HepG2 (cell line): Measurements from ENCODE around the gene CNTF. TPM values are rescaled to one million over a fixed set of nuclear protein-coding genes. Genes with fewer than 3 reads are reported as not detected.

ENCODE experiments used
- NR2F2 ChIP-seq: IDR thresholded peaks from 2 replicates; pipeline ENCODE4 v1.6.1; 2012; ENCODE audit warnings: low read depth, inconsistent platforms, borderline replicate concordance
- SP2 ChIP-seq: sonication (generic); formaldehyde crosslinking; IDR thresholded peaks from 2 replicates; pipeline ENCODE4 v1.5.1; 2020; ENCODE audit warnings: mild to moderate bottlenecking, missing genetic modification reagents
- TEAD3 ChIP-seq: optimal IDR thresholded peaks from 2 replicates; pipeline ENCODE3; 2016; ENCODE audit warnings: borderline replicate concordance
- ZBTB8A ChIP-seq: sonication (generic); formaldehyde crosslinking; IDR thresholded peaks from 2 replicates; pipeline ENCODE4 v1.4.0; 2020; ENCODE audit warnings: mild to moderate bottlenecking, low read depth, missing genetic modification reagents, borderline replicate concordance
- ZNF292 ChIP-seq: sonication (generic); formaldehyde crosslinking; IDR thresholded peaks from 2 replicates; pipeline ENCODE4 v1.8.1; 2022; ENCODE audit warnings: mild to moderate bottlenecking, low read depth, missing genetic modification reagents, borderline replicate concordance
- polyA plus RNA-seq, 8 experiments: library from polyadenylated mRNA; depleted of rRNA in 3 of 8; stranded (reverse) in 7 of 8; unstranded in 1 of 8; fragments of >200 nt; fragmentation: Illumina TruSeq in 4 of 8; extraction: Trizol in 4 of 8; gene quantifications; 2 replicates each; pipeline versions ENCODE4 v1.2.1 to v1.2.3, GENCODE V29; 2011 to 2016; ENCODE audit warnings: low read depth in 4 of 8, missing spikeins in 1 of 8, mixed read lengths in 1 of 8; ENCODE audit not compliant: insufficient read depth in 1 of 8
- total RNA-seq, 5 experiments: library from RNA; depleted of rRNA; stranded (reverse); fragments of >200 nt; fragmentation: Illumina TruSeq; extraction: Trizol; gene quantifications; 2 replicates each; pipeline ENCODE4 v1.2.3, GENCODE V29; 2016; ENCODE audit warnings: low read depth in 1 of 5
- TF ChIP-seq, protein P1 (sequence below): IDR thresholded peaks from 2 replicates; pipeline ENCODE4 v1.6.1; 2016; ENCODE audit warnings: low read depth, borderline replicate concordance
- TF ChIP-seq, protein P2 (sequence below): sonication (generic); formaldehyde crosslinking; IDR thresholded peaks from 2 replicates; pipeline ENCODE4 v1.5.0; 2020; ENCODE audit warnings: mild to moderate bottlenecking, missing genetic modification reagents, borderline replicate concordance
- TF ChIP-seq, protein P3 (sequence below), 2 experiments: sonication (generic) in 1 of 2; formaldehyde crosslinking in 1 of 2; IDR thresholded peaks; 2 replicates each; pipeline versions ENCODE4 v1.6.1 to v1.9.0; 2014 to 2022; ENCODE audit warnings: antibody characterized with exemption in 1 of 2, borderline replicate concordance in 1 of 2, inconsistent platforms in 1 of 2, low read depth in 1 of 2, missing genetic modification reagents in 1 of 2
- TF ChIP-seq, protein P4 (sequence below): sonication (generic); formaldehyde crosslinking; IDR thresholded peaks from 2 replicates; pipeline ENCODE4 v1.5.1; 2020; ENCODE audit warnings: missing genetic modification reagents, mild to moderate bottlenecking, borderline replicate concordance

The CNTF gene
- total and polyA plus RNA-seq, 2 of the 13 experiments (the other 11 are each of a cell fraction or from before 2014, with no cell fraction given) = 0.51 to 2.3 TPM

DNA sequence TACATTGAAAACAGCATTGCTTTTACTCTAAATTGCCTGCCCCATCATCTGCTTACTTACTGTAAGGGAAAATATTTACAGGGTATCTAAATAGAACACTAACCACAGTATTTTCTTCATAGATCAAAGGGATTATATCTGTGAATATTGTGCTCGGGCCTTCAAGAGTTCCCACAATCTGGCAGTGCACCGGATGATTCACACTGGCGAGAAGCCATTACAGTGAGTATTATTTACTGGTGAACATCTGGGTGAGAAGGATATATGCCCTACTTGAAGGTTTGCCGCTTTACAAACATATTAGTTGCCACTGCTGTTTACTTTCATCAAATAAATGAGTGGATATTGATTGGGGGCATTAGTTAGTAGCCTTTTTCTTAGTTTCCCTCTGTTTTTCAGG lies 5.9 kb upstream of the CNTF start (continued):
- TF ChIP-seq, protein P1, sequence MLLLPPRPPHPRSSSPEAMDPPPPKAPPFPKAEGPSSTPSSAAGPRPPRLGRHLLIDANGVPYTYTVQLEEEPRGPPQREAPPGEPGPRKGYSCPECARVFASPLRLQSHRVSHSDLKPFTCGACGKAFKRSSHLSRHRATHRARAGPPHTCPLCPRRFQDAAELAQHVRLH (CRISPR knock-in tag) = no peak
- TF ChIP-seq, protein P2, sequence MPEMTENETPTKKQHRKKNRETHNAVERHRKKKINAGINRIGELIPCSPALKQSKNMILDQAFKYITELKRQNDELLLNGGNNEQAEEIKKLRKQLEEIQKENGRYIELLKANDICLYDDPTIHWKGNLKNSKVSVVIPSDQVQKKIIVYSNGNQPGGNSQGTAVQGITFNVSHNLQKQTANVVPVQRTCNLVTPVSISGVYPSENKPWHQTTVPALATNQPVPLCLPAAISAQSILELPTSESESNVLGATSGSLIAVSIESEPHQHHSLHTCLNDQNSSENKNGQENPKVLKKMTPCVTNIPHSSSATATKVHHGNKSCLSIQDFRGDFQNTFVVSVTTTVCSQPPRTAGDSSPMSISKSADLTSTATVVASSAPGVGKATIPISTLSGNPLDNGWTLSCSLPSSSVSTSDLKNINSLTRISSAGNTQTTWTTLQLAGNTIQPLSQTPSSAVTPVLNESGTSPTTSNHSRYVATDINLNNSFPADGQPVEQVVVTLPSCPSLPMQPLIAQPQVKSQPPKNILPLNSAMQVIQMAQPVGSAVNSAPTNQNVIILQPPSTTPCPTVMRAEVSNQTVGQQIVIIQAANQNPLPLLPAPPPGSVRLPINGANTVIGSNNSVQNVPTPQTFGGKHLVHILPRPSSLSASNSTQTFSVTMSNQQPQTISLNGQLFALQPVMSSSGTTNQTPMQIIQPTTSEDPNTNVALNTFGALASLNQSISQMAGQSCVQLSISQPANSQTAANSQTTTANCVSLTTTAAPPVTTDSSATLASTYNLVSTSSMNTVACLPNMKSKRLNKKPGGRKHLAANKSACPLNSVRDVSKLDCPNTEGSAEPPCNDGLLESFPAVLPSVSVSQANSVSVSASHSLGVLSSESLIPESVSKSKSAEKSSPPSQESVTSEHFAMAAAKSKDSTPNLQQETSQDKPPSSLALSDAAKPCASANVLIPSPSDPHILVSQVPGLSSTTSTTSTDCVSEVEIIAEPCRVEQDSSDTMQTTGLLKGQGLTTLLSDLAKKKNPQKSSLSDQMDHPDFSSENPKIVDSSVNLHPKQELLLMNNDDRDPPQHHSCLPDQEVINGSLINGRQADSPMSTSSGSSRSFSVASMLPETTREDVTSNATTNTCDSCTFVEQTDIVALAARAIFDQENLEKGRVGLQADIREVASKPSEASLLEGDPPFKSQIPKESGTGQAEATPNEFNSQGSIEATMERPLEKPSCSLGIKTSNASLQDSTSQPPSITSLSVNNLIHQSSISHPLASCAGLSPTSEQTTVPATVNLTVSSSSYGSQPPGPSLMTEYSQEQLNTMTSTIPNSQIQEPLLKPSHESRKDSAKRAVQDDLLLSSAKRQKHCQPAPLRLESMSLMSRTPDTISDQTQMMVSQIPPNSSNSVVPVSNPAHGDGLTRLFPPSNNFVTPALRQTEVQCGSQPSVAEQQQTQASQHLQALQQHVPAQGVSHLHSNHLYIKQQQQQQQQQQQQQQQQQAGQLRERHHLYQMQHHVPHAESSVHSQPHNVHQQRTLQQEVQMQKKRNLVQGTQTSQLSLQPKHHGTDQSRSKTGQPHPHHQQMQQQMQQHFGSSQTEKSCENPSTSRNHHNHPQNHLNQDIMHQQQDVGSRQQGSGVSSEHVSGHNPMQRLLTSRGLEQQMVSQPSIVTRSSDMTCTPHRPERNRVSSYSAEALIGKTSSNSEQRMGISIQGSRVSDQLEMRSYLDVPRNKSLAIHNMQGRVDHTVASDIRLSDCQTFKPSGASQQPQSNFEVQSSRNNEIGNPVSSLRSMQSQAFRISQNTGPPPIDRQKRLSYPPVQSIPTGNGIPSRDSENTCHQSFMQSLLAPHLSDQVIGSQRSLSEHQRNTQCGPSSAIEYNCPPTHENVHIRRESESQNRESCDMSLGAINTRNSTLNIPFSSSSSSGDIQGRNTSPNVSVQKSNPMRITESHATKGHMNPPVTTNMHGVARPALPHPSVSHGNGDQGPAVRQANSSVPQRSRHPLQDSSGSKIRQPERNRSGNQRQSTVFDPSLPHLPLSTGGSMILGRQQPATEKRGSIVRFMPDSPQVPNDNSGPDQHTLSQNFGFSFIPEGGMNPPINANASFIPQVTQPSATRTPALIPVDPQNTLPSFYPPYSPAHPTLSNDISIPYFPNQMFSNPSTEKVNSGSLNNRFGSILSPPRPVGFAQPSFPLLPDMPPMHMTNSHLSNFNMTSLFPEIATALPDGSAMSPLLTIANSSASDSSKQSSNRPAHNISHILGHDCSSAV (CRISPR knock-in tag) = no peak
- TF ChIP-seq ZBTB8A (no peak), ZNF292 (CRISPR knock-in tag) (no peak), TEAD3 (no peak), SP2 (CRISPR knock-in tag) (no peak), NR2F2 (no peak)
- TF ChIP-seq, protein P3, sequence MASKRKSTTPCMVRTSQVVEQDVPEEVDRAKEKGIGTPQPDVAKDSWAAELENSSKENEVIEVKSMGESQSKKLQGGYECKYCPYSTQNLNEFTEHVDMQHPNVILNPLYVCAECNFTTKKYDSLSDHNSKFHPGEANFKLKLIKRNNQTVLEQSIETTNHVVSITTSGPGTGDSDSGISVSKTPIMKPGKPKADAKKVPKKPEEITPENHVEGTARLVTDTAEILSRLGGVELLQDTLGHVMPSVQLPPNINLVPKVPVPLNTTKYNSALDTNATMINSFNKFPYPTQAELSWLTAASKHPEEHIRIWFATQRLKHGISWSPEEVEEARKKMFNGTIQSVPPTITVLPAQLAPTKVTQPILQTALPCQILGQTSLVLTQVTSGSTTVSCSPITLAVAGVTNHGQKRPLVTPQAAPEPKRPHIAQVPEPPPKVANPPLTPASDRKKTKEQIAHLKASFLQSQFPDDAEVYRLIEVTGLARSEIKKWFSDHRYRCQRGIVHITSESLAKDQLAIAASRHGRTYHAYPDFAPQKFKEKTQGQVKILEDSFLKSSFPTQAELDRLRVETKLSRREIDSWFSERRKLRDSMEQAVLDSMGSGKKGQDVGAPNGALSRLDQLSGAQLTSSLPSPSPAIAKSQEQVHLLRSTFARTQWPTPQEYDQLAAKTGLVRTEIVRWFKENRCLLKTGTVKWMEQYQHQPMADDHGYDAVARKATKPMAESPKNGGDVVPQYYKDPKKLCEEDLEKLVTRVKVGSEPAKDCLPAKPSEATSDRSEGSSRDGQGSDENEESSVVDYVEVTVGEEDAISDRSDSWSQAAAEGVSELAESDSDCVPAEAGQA (IDR thresholded peaks at IDR 0.05; ENCODE audit: low read depth) = no peak
- TF ChIP-seq, protein P3 (CRISPR knock-in tag; IDR thresholded peaks at IDR 0.05; ENCODE audit: borderline replicate concordance) = no peak
- TF ChIP-seq, protein P4, sequence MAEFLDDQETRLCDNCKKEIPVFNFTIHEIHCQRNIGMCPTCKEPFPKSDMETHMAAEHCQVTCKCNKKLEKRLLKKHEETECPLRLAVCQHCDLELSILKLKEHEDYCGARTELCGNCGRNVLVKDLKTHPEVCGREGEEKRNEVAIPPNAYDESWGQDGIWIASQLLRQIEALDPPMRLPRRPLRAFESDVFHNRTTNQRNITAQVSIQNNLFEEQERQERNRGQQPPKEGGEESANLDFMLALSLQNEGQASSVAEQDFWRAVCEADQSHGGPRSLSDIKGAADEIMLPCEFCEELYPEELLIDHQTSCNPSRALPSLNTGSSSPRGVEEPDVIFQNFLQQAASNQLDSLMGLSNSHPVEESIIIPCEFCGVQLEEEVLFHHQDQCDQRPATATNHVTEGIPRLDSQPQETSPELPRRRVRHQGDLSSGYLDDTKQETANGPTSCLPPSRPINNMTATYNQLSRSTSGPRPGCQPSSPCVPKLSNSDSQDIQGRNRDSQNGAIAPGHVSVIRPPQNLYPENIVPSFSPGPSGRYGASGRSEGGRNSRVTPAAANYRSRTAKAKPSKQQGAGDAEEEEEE (CRISPR knock-in tag) = no peak
